H4 (cell line): ENCODE measurements around the gene KIAA1549. TPM values are rescaled to one million over a fixed set of nuclear protein-coding genes. Genes with fewer than 3 reads are reported as not detected.
A peak's percentile ranks its signal among the peaks of the same experiment; 100 is the strongest.

Source experiments
- DNase-seq: peaks from one replicate; pipeline ENCODE4 v3.0.0-alpha.2; 2015; ENCODE audit warnings: low spot score
- total RNA-seq: library from RNA; depleted of rRNA; stranded (reverse); fragments of >200 nt; shearing (Covaris generic); gene quantifications from 2 replicates; pipeline ENCODE4 v1.2.3, GENCODE V29; 2014

The KIAA1549 gene
- total RNA-seq, 1 experiment from 2014 or later = 3.3 TPM

GRCh38 chr7:138854115-138854645 lies 127.0 kb downstream of the KIAA1549 start:
- DNase-seq = no peak

GRCh38 chr7:138853448-138853847 lies 127.7 kb downstream of the KIAA1549 start:
- DNase-seq = no peak

- DNase-seq = no peak
These were observed 128.7 kb downstream of the KIAA1549 start for GRCh38 chr7:138852469-138852868.

GRCh38 chr7:138849701-138850100 lies 131.5 kb downstream of the KIAA1549 start:
- DNase-seq = no peak

GRCh38 chr7:138848056-138848980 lies 132.9 kb downstream of the KIAA1549 start:
- peak; percentile 69 for DNase-seq

- no peak for DNase-seq
These were observed 135.5 kb downstream of the KIAA1549 start for GRCh38 chr7:138845711-138846110.

- DNase-seq = no peak
These were observed 137.3 kb downstream of the KIAA1549 start for GRCh38 chr7:138843632-138844580.

- peak; percentile 74 for DNase-seq
These were observed 139.1 kb downstream of the KIAA1549 start for GRCh38 chr7:138842111-138842510.

- no peak for DNase-seq
These were observed 143.0 kb downstream of the KIAA1549 start for GRCh38 chr7:138838166-138838565.

GRCh38 chr7:138837627-138838026 lies 143.6 kb downstream of the KIAA1549 start:
- DNase-seq = no peak

GRCh38 chr7:138835087-138835486 lies 146.1 kb downstream of the KIAA1549 start:
- DNase-seq = no peak

- DNase-seq = no peak
These were observed 146.6 kb downstream of the KIAA1549 start for GRCh38 chr7:138834583-138834982.

GRCh38 chr7:138833596-138833995 lies 147.6 kb downstream of the KIAA1549 start:
- no peak for DNase-seq

GRCh38 chr7:138832966-138833365 lies 148.2 kb downstream of the KIAA1549 start:
- no peak for DNase-seq

- DNase-seq = no peak
These were observed 151.9 kb downstream of the KIAA1549 start for GRCh38 chr7:138829335-138829734.

GRCh38 chr7:138828302-138828701 lies 152.9 kb downstream of the KIAA1549 start:
- no peak for DNase-seq

GRCh38 chr7:138825049-138825721 lies 156.0 kb downstream of the KIAA1549 start:
- no peak for DNase-seq

- DNase-seq = no peak
These were observed 158.2 kb downstream of the KIAA1549 start for GRCh38 chr7:138822867-138823535.

GRCh38 chr7:138821912-138822311 lies 159.3 kb downstream of the KIAA1549 start:
- DNase-seq = no peak

GRCh38 chr7:138819625-138820024 lies 161.6 kb downstream of the KIAA1549 start:
- DNase-seq = no peak

GRCh38 chr7:138816650-138817049 lies 164.5 kb downstream of the KIAA1549 start:
- no peak for DNase-seq
